ENCODE results near the gene NPPC. TPM values are rescaled to one million over a fixed set of nuclear protein-coding genes. Genes with fewer than 3 reads are reported as not detected.
"Not testable (repeated sequence)": the region's sequence is repeated elsewhere in the genome, so short reads cannot be mapped to it uniquely, and the experiment has no call there.

Gene NPPC
- total RNA-seq, 1 donor = not detected

- Histone ChIP-seq H3K27me3 (ENCODE audit: insufficient read depth, low read length) (peaks cover 8% of the 10 kb centered on the region), H3K9me3 (ENCODE audit: low read depth, low read length) (no peaks in the 10 kb centered on the region), H3K4me1 (ENCODE audit: insufficient read depth, low read length) (no peaks in the 10 kb centered on the region), H3K4me3 (ENCODE audit: low read length) (no peak overlapping the region)
Observed at GRCh38 chr2:231918501-231919330, 7.5 kb downstream of the NPPC start.

GRCh38 chr2:231917280-231918066 is 8.7 kb downstream of the NPPC start:
- H3K4me3 ChIP-seq (ENCODE audit: low read length) = no peak overlapping the region
- H3K9me3 ChIP-seq (ENCODE audit: low read depth, low read length) = no peaks in the 10 kb centered on the region
- no peaks in the 10 kb centered on the region for H3K4me1 ChIP-seq (ENCODE audit: insufficient read depth, low read length)
- H3K27me3 ChIP-seq (ENCODE audit: insufficient read depth, low read length) = peaks cover under 1% of the 10 kb centered on the region

- H3K27me3 ChIP-seq (ENCODE audit: insufficient read depth, low read length) = no peaks in the 10 kb centered on the region
- no peaks in the 10 kb centered on the region for H3K9me3 ChIP-seq (ENCODE audit: low read depth, low read length)
- no peaks in the 10 kb centered on the region for H3K4me1 ChIP-seq (ENCODE audit: insufficient read depth, low read length)
- no peak overlapping the region for H3K4me3 ChIP-seq (ENCODE audit: low read length)
Observed at GRCh38 chr2:231914077-231914690, 12.0 kb downstream of the NPPC start.

- Histone ChIP-seq H3K4me1 (ENCODE audit: insufficient read depth, low read length) (no peaks in the 10 kb centered on the region), H3K9me3 (ENCODE audit: low read depth, low read length) (no peaks in the 10 kb centered on the region)
Observed at GRCh38 chr2:231911381-231911780, 14.8 kb downstream of the NPPC start.

GRCh38 chr2:231910771-231911170 is 15.4 kb downstream of the NPPC start:
- Histone ChIP-seq H3K27me3 (ENCODE audit: insufficient read depth, low read length) (no peaks in the 10 kb centered on the region), H3K4me3 (ENCODE audit: low read length) (no peak overlapping the region), H3K9me3 (ENCODE audit: low read depth, low read length) (no peaks in the 10 kb centered on the region), H3K4me1 (ENCODE audit: insufficient read depth, low read length) (no peaks in the 10 kb centered on the region)

More at GRCh38 chr2:231911381-231911780, 14.8 kb downstream of the NPPC start:
- no peak overlapping the region for H3K4me3 ChIP-seq (ENCODE audit: low read length)
- H3K27me3 ChIP-seq (ENCODE audit: insufficient read depth, low read length) = no peaks in the 10 kb centered on the region

- H3K9me3 ChIP-seq (ENCODE audit: low read depth, low read length); H3K27me3 ChIP-seq (ENCODE audit: insufficient read depth, low read length); H3K4me3 ChIP-seq (ENCODE audit: low read length); H3K4me1 ChIP-seq (ENCODE audit: insufficient read depth, low read length): not testable (repeated sequence)
Observed at GRCh38 chr2:231910161-231910560, 16.0 kb downstream of the NPPC start.

- H3K9me3 ChIP-seq (ENCODE audit: low read depth, low read length) = no peaks in the 10 kb centered on the region
- H3K27me3 ChIP-seq (ENCODE audit: insufficient read depth, low read length) = no peaks in the 10 kb centered on the region
- H3K4me3 ChIP-seq (ENCODE audit: low read length) = no peak overlapping the region
- H3K4me1 ChIP-seq (ENCODE audit: insufficient read depth, low read length) = no peaks in the 10 kb centered on the region
Observed at GRCh38 chr2:231909631-231910030, 16.6 kb downstream of the NPPC start.

GRCh38 chr2:231908584-231908983 is 17.6 kb downstream of the NPPC start:
- no peaks in the 10 kb centered on the region for H3K4me1 ChIP-seq (ENCODE audit: insufficient read depth, low read length)
- no peaks in the 10 kb centered on the region for H3K9me3 ChIP-seq (ENCODE audit: low read depth, low read length)
- no peaks in the 10 kb centered on the region for H3K27me3 ChIP-seq (ENCODE audit: insufficient read depth, low read length)
- H3K4me3 ChIP-seq (ENCODE audit: low read length) = no peak overlapping the region

- no peaks in the 10 kb centered on the region for H3K4me1 ChIP-seq (ENCODE audit: insufficient read depth, low read length)
- H3K9me3 ChIP-seq (ENCODE audit: low read depth, low read length) = no peaks in the 10 kb centered on the region
- H3K27me3 ChIP-seq (ENCODE audit: insufficient read depth, low read length) = no peaks in the 10 kb centered on the region
- H3K4me3 ChIP-seq (ENCODE audit: low read length) = no peak overlapping the region
Observed at GRCh38 chr2:231907765-231908164, 18.4 kb downstream of the NPPC start.

- no peaks in the 10 kb centered on the region for H3K9me3 ChIP-seq (ENCODE audit: low read depth, low read length)
- H3K27me3 ChIP-seq (ENCODE audit: insufficient read depth, low read length) = no peaks in the 10 kb centered on the region
- no peak overlapping the region for H3K4me3 ChIP-seq (ENCODE audit: low read length)
Observed at GRCh38 chr2:231905026-231905425, 21.2 kb downstream of the NPPC start.

GRCh38 chr2:231904161-231904611 is 22.0 kb downstream of the NPPC start:
- Histone ChIP-seq H3K4me1 (ENCODE audit: insufficient read depth, low read length) (no peaks in the 10 kb centered on the region), H3K27me3 (ENCODE audit: insufficient read depth, low read length) (no peaks in the 10 kb centered on the region), H3K4me3 (ENCODE audit: low read length) (no peak overlapping the region), H3K9me3 (ENCODE audit: low read depth, low read length) (no peaks in the 10 kb centered on the region)

More at GRCh38 chr2:231905026-231905425, 21.2 kb downstream of the NPPC start:
- no peaks in the 10 kb centered on the region for H3K4me1 ChIP-seq (ENCODE audit: insufficient read depth, low read length)

- Histone ChIP-seq H3K9me3 (ENCODE audit: low read depth, low read length) (no peaks in the 10 kb centered on the region), H3K4me3 (ENCODE audit: low read length) (no peak overlapping the region), H3K27me3 (ENCODE audit: insufficient read depth, low read length) (no peaks in the 10 kb centered on the region), H3K4me1 (ENCODE audit: insufficient read depth, low read length) (no peaks in the 10 kb centered on the region)
Observed at GRCh38 chr2:231902598-231902997, 23.6 kb downstream of the NPPC start.

- Histone ChIP-seq H3K4me1 (ENCODE audit: insufficient read depth, low read length) (no peaks in the 10 kb centered on the region), H3K9me3 (ENCODE audit: low read depth, low read length) (no peaks in the 10 kb centered on the region), H3K27me3 (ENCODE audit: insufficient read depth, low read length) (no peaks in the 10 kb centered on the region), H3K4me3 (ENCODE audit: low read length) (no peak overlapping the region)
Observed at GRCh38 chr2:231900972-231901371, 25.2 kb downstream of the NPPC start.

- H3K4me1 ChIP-seq (ENCODE audit: insufficient read depth, low read length) = no peaks in the 10 kb centered on the region
Observed at GRCh38 chr2:231900486-231900942, 25.7 kb downstream of the NPPC start.

More at GRCh38 chr2:231900486-231900942, 25.7 kb downstream of the NPPC start:
- H3K27me3 ChIP-seq (ENCODE audit: insufficient read depth, low read length) = no peaks in the 10 kb centered on the region
- no peaks in the 10 kb centered on the region for H3K9me3 ChIP-seq (ENCODE audit: low read depth, low read length)
- H3K4me3 ChIP-seq (ENCODE audit: low read length) = no peak overlapping the region

Measured in mononuclear cell (primary cell).